Upper lobe of left lung (tissue), 6 donors: ENCODE measurements around the gene DCST1. TPM values are rescaled to one million over a fixed set of nuclear protein-coding genes. Genes with fewer than 3 reads are reported as not detected.
A peak's percentile ranks its signal among the peaks of the same experiment; 100 is the strongest.

ENCODE experiments used
- ATAC-seq, 2 donors: fragments of 200-7000 bp; cut with Tn5 transposase; one replicate each; pipeline ENCODE4 v1.9.1; 2022; ENCODE audit warnings: mild to moderate bottlenecking in 2 of 2, moderate library complexity in 2 of 2; ENCODE audit not compliant: low FRiP score in 2 of 2
- DNase-seq, 2 donors: peaks; one replicate each; pipeline ENCODE4 v3.0.0-alpha.2; 2019 to 2020
- H3K27ac ChIP-seq, 4 donors: fragments of 200-600 bp; sonication (generic); one replicate each; pipeline ENCODE4 v1.5.1; 2016 to 2019
- H3K27me3 ChIP-seq, 4 donors: fragments of 200-600 bp; sonication (generic); one replicate each; pipeline ENCODE4 v1.5.1; 2017 to 2019
- H3K36me3 ChIP-seq, 4 donors: fragments of 200-600 bp; sonication (generic); one replicate each; pipeline ENCODE4 v1.5.1; 2016 to 2019
- H3K4me1 ChIP-seq, 4 donors: fragments of 200-600 bp; sonication (generic); one replicate each; pipeline ENCODE4 v1.5.1; 2018 to 2019
- H3K4me3 ChIP-seq, 4 donors: fragments of 200-600 bp; sonication (generic); one replicate each; pipeline ENCODE4 v1.5.1; 2017 to 2019; ENCODE audit warnings: mild to moderate bottlenecking in 2 of 4, moderate library complexity in 1 of 4
- H3K9me3 ChIP-seq, 4 donors: fragments of 200-600 bp; sonication (generic); one replicate each; pipeline ENCODE4 v1.5.1; 2018 to 2019
- EP300 ChIP-seq, 4 donors: sonication (generic); formaldehyde crosslinking; IDR thresholded peaks; one replicate each; pipeline ENCODE4 v1.5.1; 2017; ENCODE audit warnings: antibody characterized with exemption in 4 of 4, control low read depth in 2 of 4
- POLR2A ChIP-seq, 4 donors: fragments of 450-650 bp; IDR thresholded peaks; one replicate each; pipeline ENCODE4 v1.5.1; 2016 to 2017; ENCODE audit warnings: antibody characterized with exemption in 4 of 4, mild to moderate bottlenecking in 2 of 4
- POLR2AphosphoS5 ChIP-seq, 2 donors: sonication (generic); formaldehyde crosslinking; IDR thresholded peaks; one replicate each; pipeline ENCODE4 v1.5.1; 2017; ENCODE audit warnings: antibody characterized with exemption in 2 of 2
- WGBS, 2 donors: methylation state at CpG; one replicate each; pipeline ENCODE4 v1.1.5; 2017 to 2018; 5-methylcytosine and 5-hydroxymethylcytosine counted together
- total RNA-seq, 6 donors: library from RNA; depleted of rRNA in 4 of 6; stranded (reverse); fragments of >200 nt in 4 of 6; gene quantifications; one replicate each; pipeline versions ENCODE4 v1.1.0 to v1.2.1, GENCODE V29; 2016 to 2021
- TF ChIP-seq, protein P1 (sequence below), 6 experiments: fragments of 450-650 bp in 4 of 6; fragments of 200-600 bp in 2 of 6; sonication (generic) in 2 of 6; IDR thresholded peaks; one replicate each; pipeline ENCODE4 v1.5.1; 2016 to 2019; ENCODE audit warnings: antibody characterized with exemption in 6 of 6
- donor health status: DM: no; HTN: no; CAD: no; lungs with moderate emphysema.
- donor health status: DM: no; HTN: yes; CAD: no; lungs with severe emphysema.

DCST1 gene
- total RNA-seq, 6 donors from 2014 or later = 0.89 TPM; not detected in 5

DNA sequence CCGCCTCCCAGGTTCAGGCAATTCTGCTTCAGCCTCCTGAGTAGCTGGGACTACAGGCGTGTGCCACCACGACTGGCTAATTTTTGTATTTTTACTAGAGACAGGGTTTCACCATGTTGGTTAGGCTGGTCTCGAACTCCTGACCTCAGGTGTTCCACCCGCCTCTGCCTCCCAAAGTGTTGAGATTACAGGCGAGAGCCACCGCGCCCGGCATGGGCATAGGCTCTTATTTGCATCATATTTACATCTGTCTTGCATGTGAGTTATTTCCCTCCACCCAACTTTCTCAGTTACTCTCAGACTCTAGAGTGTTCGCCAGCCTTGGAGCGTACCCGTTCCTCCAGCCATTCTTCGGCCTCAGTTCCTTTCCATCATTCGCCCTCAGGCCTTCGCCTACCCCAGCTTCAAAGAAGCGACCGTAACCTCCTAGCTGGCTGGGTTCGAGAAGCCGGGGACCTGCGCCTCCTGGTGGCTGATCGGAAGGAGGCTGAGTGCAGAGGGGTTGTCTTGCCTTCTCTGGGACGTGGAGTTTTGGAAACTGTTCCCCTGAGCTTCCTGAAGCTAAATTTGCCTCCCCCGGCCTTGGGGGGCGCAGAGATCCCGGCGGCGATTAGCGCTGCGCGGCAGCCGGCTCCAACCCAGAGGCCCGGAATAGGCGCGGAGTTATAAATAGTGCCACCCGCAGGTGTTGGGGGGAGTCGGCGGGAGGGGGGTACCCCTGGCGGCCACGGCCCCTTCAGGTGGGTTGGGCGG is 34.6 kb upstream of the DCST1 start:
- TF ChIP-seq POLR2A (IDR thresholded peaks at IDR 0.05) (no peak), POLR2AphosphoS5 (IDR thresholded peaks at IDR 0.05) (peak in 1 of 2 donors; percentile 8), EP300 (IDR thresholded peaks at IDR 0.05) (no peak)
- TF ChIP-seq, protein P1, sequence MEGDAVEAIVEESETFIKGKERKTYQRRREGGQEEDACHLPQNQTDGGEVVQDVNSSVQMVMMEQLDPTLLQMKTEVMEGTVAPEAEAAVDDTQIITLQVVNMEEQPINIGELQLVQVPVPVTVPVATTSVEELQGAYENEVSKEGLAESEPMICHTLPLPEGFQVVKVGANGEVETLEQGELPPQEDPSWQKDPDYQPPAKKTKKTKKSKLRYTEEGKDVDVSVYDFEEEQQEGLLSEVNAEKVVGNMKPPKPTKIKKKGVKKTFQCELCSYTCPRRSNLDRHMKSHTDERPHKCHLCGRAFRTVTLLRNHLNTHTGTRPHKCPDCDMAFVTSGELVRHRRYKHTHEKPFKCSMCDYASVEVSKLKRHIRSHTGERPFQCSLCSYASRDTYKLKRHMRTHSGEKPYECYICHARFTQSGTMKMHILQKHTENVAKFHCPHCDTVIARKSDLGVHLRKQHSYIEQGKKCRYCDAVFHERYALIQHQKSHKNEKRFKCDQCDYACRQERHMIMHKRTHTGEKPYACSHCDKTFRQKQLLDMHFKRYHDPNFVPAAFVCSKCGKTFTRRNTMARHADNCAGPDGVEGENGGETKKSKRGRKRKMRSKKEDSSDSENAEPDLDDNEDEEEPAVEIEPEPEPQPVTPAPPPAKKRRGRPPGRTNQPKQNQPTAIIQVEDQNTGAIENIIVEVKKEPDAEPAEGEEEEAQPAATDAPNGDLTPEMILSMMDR (IDR thresholded peaks at IDR 0.05) = peak; percentile 68 to 84 (median 76)
- Histone ChIP-seq H3K9me3 (no peaks in the 10 kb centered on the region), H3K4me3 (peak overlapping the region; percentile 2 to 94 (median 92)), H3K27ac (peak overlapping the region; percentile 93 to 100 (median 96)), H3K36me3 (no peaks in the 10 kb centered on the region), H3K27me3 (no peaks in the 10 kb centered on the region), H3K4me1 (peaks cover 16 to 27% (median 23%) of the 10 kb centered on the region in 4 donors)
- ATAC-seq = no peak
- 11 to 21% methylated on average over 22 to 36 of the region's 40 CpGs for WGBS, 2 donors
- peak; percentile 68 to 86 for DNase-seq

DNA sequence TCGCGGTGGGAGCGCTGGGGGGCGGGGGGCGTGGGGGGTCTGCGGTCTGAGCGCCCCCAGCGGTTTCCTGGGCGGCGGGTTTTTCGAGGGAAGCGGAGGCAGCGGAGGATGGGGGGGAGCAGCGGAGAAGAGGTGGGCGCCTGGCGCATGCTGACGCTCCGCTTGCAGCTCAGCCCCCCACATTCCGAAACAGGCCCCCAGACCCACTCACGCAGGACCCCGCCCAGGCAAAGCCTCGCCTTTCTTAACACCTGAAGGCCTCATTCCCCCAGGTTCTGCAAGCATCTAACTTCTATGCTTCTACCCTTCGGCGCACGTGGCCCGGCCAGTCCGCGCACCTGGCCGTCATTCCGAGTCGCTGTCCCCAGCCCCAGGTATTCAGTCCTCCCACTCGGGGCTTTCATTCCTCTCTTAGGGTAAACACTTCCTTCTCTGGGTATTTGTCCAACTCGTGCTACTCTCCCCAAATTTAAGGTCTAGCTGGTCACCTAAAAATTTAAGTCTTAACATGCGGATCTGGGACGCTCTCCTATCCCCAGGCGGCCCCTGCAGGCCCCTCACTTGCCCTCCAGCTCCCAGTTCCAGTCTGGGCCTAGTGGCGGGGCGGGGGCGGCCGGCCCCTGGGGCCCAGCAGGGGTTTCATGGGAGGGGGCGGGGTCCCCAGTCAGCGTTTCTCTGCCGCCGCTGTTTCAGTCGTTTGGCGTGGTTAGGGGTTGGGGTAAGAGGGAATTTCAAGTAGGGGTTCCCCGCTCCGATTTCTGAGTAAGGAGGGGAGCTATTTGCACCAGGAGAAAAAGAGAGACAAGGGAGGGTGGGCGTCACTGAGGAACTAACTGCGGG is 33.8 kb upstream of the DCST1 start:
- WGBS, 2 donors = 2% methylated on average over 27 to 43 of the region's 50 CpGs
- Histone ChIP-seq H3K36me3 (no peaks in the 10 kb centered on the region), H3K4me3 (peak overlapping the region; percentile 83 to 94 (median 92)), H3K27ac (peak overlapping the region; percentile 93 to 100 (median 96)), H3K27me3 (no peaks in the 10 kb centered on the region), H3K4me1 (peaks cover 23 to 35% (median 31%) of the 10 kb centered on the region in 4 donors), H3K9me3 (no peaks in the 10 kb centered on the region)
- no peak for TF ChIP-seq POLR2AphosphoS5 (IDR thresholded peaks at IDR 0.05)
- TF ChIP-seq, protein P1 (IDR thresholded peaks at IDR 0.05) = no peak
- TF ChIP-seq EP300 (IDR thresholded peaks at IDR 0.05) = no peak
- DNase-seq (peak in 1 of 2 donors; percentile 86), ATAC-seq (no peak)

DNA sequence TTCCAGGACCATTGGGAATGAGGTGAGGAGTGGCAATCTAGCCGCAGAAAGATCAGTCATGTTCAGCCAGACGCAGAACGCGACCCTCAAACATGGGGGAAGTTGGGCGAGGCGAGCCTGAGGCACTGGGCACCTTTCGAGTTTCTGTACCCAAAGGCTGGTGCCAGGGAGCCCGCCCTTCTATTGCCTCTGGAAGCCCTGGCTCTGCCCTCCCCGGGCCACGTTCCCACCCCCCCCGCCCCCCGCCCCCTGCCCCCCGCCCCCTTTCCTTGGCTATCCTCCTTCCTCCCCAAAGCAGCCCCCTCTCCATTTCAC is 33.3 kb upstream of the DCST1 start:
- TF ChIP-seq EP300 (IDR thresholded peaks at IDR 0.05) (no peak), POLR2A (IDR thresholded peaks at IDR 0.05) (no peak), POLR2AphosphoS5 (IDR thresholded peaks at IDR 0.05) (no peak)
- TF ChIP-seq, protein P1 (IDR thresholded peaks at IDR 0.05) = no peak
- Histone ChIP-seq H3K4me1 (peaks cover 29 to 41% (median 35%) of the 10 kb centered on the region in 4 donors), H3K36me3 (no peaks in the 10 kb centered on the region), H3K27ac (peak overlapping the region; percentile 93 to 100 (median 96)), H3K9me3 (no peaks in the 10 kb centered on the region), H3K27me3 (no peaks in the 10 kb centered on the region), H3K4me3 (peak overlapping the region; percentile 83 to 94 (median 92))
- ATAC-seq = no peak
- whole genome bisulfite sequencing, 2 donors = 0 to 2% methylated on average over 1 to 13 of the region's 13 CpGs
- DNase-seq = peak in 1 of 2 donors; percentile 67

DNA sequence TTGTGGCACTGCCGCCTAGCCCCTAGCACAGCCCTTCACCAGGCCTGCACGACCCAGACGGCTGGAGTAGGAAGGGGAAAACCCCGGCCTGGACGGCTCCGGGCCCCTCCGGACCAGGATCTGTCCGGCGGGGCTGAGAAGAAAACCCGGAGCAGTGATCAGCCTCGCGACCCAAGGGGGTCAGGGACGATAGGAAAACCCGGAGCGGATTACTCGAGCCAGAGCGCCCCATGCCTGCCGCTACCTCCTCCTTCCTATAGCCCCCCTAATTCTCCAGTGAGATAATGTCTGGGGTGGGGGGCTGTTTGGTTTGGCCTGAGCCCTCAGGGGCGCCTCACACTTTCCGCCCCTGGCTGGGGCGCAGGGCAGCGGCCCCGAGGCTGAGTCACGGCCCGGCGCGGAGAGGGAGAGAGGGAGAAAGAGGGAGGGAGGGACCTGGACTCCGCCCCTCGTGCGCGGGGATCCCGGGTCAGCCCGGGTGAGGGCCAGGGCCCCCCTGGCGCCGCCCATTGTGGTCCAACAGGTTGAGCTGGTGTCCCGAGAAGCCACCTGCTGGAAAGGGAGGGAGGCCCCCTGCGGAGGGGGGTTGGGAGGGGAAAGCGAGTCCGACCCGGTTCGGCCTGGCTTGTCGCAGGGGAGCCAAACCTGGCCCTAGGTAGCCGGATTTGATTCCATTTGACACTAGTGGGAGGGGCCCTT is 32.7 kb upstream of the DCST1 start:
- ATAC-seq = peak; percentile 80 to 88
- H3K27me3 ChIP-seq = no peaks in the 10 kb centered on the region
- H3K36me3 ChIP-seq = no peaks in the 10 kb centered on the region
- peak in 3 of 4 donors; percentile 56 to 94 (median 85) for TF ChIP-seq POLR2A (IDR thresholded peaks at IDR 0.05)
- peak in 1 of 4 donors; percentile 68 for TF ChIP-seq EP300 (IDR thresholded peaks at IDR 0.05)
- peak; percentile 62 to 84 for TF ChIP-seq POLR2AphosphoS5 (IDR thresholded peaks at IDR 0.05)
- TF ChIP-seq, protein P1 (IDR thresholded peaks at IDR 0.05) = peak in 3 of 6 experiments; percentile 17 to 48 (median 33)
- H3K4me1 ChIP-seq = peaks cover 34 to 46% (median 39%) of the 10 kb centered on the region in 4 donors
- DNase-seq = peak; percentile 95 to 96
- WGBS, 2 donors = 0 to 1% methylated on average over 11 to 39 of the region's 43 CpGs
- peak overlapping the region; percentile 93 to 100 (median 96) for H3K27ac ChIP-seq
- H3K9me3 ChIP-seq = no peaks in the 10 kb centered on the region
- H3K4me3 ChIP-seq = peak overlapping the region; percentile 83 to 94 (median 92)
